ENCODE results near the gene IL1B. TPM values are rescaled to one million over a fixed set of nuclear protein-coding genes. Genes with fewer than 3 reads are reported as not detected.
A peak's percentile ranks its signal among the peaks of the same experiment; 100 is the strongest.

IL1B gene
- total and polyA plus RNA-seq, 2 experiments from 2014 or later: 0.86 to 2.2 TPM

DNA sequence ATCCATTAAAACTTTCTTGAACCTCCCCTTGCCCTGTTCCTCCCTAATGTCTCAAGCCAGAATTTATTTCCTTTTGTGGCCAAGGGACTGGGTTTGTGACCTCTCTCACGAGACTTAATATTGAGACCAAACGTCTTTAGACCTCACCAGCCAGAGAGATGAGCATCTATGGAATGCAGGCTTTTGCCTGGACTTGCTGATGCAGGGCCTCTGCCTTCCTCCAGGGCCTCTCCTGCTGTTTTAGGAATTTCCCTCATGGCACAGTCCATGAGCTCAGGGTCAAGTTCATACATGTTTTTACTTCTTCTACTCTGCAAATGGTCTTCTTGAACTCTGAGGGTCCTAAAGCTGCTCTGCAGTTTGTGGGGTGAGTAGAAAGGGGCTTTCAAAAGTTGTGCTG is 22.3 kb downstream of the IL1B start:
- peak; percentile 52 for DNase-seq
- TF ChIP-seq EZH2phosphoT487 (IDR thresholded peaks at IDR 0.05; ENCODE audit: insufficient read depth, low read depth): no peak
- no peak for TF ChIP-seq EZH2 (IDR thresholded peaks at IDR 0.05; ENCODE audit: insufficient read depth, poor library complexity, severe bottlenecking)
- H3K4me3 ChIP-seq: no peak overlapping the region
- no peaks in the 10 kb centered on the region for H4K20me1 ChIP-seq (ENCODE audit: insufficient read depth)
- in situ Hi-C loops (cut with MboI): no loop called here
- no peaks in the 10 kb centered on the region for H3K9me3 ChIP-seq (ENCODE audit: low read depth)
- WGBS, 2 experiments (ENCODE audit: low coverage in 1 of 2, low lambda C conversion rate in 2 of 2, missing lambda C conversion rate in 2 of 2): 45 to 53% methylated on average over 2 of the region's 2 CpGs
- H3K27me3 ChIP-seq (replicated peaks; ENCODE audit: insufficient read depth): no peaks in the 10 kb centered on the region
- peaks cover 11% of the 10 kb centered on the region for H3F3A ChIP-seq (ENCODE audit: insufficient read depth)
- peak overlapping the region; percentile 44 for H2AFZ ChIP-seq
- no peak overlapping the region for H3K4me2 ChIP-seq (ENCODE audit: unreplicated experiment)
- no peaks in the 10 kb centered on the region for H3K79me2 ChIP-seq (ENCODE audit: insufficient read depth)
- H3K4me1 ChIP-seq (ENCODE audit: insufficient read depth): peaks cover 19% of the 10 kb centered on the region
- H3K36me3 ChIP-seq (ENCODE audit: low read depth): no peaks in the 10 kb centered on the region
- no peaks in the 10 kb centered on the region for H3K9me2 ChIP-seq (ENCODE audit: insufficient read depth)
- H3K9ac ChIP-seq: no peak overlapping the region
- H3K27ac ChIP-seq: no peak overlapping the region

DNA sequence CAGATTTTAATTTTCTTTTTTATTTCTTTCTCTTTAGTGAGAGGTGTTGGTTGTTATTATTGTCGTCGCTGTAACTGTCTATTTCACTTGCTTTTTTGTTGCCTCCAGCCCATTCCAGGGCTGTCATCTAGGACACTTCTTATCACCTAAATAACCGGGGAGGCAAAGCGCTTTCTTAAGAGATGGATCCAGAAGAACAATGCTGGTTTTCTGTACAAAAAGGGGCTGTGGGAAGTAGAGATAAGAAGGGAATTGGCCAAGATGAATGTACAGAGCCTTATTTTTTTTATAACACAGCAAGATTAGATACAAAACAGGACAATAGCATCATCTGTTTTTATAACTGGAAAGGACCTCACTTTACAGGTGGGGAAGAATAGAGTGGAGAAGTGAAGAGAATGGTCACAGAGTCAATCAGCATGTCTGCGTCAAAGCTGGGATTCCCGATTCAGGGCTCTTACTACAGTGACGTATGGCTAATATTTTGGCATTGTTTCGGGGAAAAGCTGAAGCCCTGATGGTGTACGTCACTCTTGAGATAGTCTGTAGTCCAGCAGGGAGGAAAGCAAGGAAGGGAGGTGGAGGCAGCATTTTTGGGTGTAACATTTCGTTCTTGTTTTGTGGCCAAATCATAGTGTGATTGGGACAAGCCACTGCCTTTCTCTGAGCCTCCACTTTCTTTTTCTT is 23.2 kb downstream of the IL1B start:
- no peak overlapping the region for H2AFZ ChIP-seq
- H3K27ac ChIP-seq: no peak overlapping the region
- no peaks in the 10 kb centered on the region for H3K27me3 ChIP-seq (replicated peaks; ENCODE audit: insufficient read depth)
- H4K20me1 ChIP-seq (ENCODE audit: insufficient read depth): no peaks in the 10 kb centered on the region
- no peaks in the 10 kb centered on the region for H3K9me2 ChIP-seq (ENCODE audit: insufficient read depth)
- H3K9ac ChIP-seq: no peak overlapping the region
- H3K4me2 ChIP-seq (ENCODE audit: unreplicated experiment): no peak overlapping the region
- H3K4me1 ChIP-seq (ENCODE audit: insufficient read depth): peaks cover 19% of the 10 kb centered on the region
- TF ChIP-seq EZH2 (IDR thresholded peaks at IDR 0.05; ENCODE audit: insufficient read depth, poor library complexity, severe bottlenecking) (no peak), EZH2phosphoT487 (IDR thresholded peaks at IDR 0.05; ENCODE audit: insufficient read depth, low read depth) (no peak)
- no peaks in the 10 kb centered on the region for H3K9me3 ChIP-seq (ENCODE audit: low read depth)
- in situ Hi-C loops (cut with MboI): no loop called here
- no peaks in the 10 kb centered on the region for H3K36me3 ChIP-seq (ENCODE audit: low read depth)
- H3K4me3 ChIP-seq: no peak overlapping the region
- no peaks in the 10 kb centered on the region for H3K79me2 ChIP-seq (ENCODE audit: insufficient read depth)
- DNase-seq: no peak
- H3F3A ChIP-seq (ENCODE audit: insufficient read depth): peaks cover 11% of the 10 kb centered on the region
- WGBS, 2 experiments (ENCODE audit: low coverage in 1 of 2, low lambda C conversion rate in 2 of 2, missing lambda C conversion rate in 2 of 2): 80 to 81% methylated on average over 10 of the region's 10 CpGs

DNA sequence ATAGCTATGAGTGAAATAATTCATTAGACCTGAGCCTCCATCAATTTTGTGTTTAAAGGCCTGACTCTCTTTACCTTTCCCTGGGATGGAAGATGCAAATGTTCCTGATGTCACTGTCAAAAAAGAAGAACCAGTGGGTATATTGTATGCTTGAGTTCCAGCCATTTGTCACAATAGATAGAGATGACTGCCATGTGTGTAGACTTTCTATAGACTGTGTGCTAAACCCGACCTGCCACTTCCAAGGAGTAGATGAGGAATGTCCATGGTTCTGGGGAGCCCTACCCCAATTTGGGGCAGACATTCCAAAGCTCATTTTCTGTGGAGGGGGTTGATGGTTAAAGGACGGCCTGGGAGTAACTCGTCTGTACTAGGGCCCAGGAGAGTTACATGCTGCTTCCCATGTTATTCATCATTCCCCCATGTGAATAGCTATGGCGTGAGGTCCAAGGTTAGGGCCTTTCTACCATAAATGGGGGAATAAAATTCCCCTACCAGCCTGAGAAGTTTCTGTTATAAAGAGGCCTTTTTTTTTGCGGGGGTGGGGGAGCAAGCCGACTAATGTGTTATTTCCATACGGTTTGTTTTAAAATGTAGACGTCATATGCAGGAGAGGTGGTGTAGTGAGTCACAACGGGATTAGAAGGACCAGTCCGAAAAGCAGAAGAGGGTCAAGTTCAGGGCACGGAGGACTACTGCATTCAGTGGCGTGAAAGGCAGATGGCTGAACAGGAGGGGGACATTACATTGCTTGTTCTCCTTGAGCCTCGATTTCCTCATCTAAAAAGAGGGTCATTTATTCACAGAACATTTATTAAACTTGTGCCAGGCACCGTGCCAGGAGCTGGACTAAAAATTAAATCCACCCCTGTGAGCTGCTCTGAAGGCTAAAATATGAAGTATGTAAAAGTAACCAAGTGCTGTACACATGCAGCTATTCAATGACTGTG is 24.0 kb downstream of the IL1B start:
- 53 to 55% methylated on average over 14 of the region's 14 CpGs for WGBS, 2 experiments (ENCODE audit: low coverage in 1 of 2, low lambda C conversion rate in 2 of 2, missing lambda C conversion rate in 2 of 2)
- H3K27me3 ChIP-seq (replicated peaks; ENCODE audit: insufficient read depth): no peaks in the 10 kb centered on the region
- no peaks in the 10 kb centered on the region for H3K79me2 ChIP-seq (ENCODE audit: insufficient read depth)
- H3K9ac ChIP-seq: no peak overlapping the region
- peaks cover 11% of the 10 kb centered on the region for H3F3A ChIP-seq (ENCODE audit: insufficient read depth)
- in situ Hi-C loops (cut with MboI): no loop called here
- H3K4me1 ChIP-seq (ENCODE audit: insufficient read depth): peaks cover 19% of the 10 kb centered on the region
- H4K20me1 ChIP-seq (ENCODE audit: insufficient read depth): no peaks in the 10 kb centered on the region
- no peaks in the 10 kb centered on the region for H3K9me2 ChIP-seq (ENCODE audit: insufficient read depth)
- TF ChIP-seq EZH2 (IDR thresholded peaks at IDR 0.05; ENCODE audit: insufficient read depth, poor library complexity, severe bottlenecking) (no peak), EZH2phosphoT487 (IDR thresholded peaks at IDR 0.05; ENCODE audit: insufficient read depth, low read depth) (no peak; the same call in 1 of the 2 replicates)
- H2AFZ ChIP-seq: peak overlapping the region; percentile 83
- no peak overlapping the region for H3K4me2 ChIP-seq (ENCODE audit: unreplicated experiment)
- no peaks in the 10 kb centered on the region for H3K36me3 ChIP-seq (ENCODE audit: low read depth)
- peak overlapping the region; percentile 44 for H3K27ac ChIP-seq
- DNase-seq: peak; percentile 39
- H3K9me3 ChIP-seq (ENCODE audit: low read depth): no peaks in the 10 kb centered on the region
- H3K4me3 ChIP-seq: no peak overlapping the region

DNA sequence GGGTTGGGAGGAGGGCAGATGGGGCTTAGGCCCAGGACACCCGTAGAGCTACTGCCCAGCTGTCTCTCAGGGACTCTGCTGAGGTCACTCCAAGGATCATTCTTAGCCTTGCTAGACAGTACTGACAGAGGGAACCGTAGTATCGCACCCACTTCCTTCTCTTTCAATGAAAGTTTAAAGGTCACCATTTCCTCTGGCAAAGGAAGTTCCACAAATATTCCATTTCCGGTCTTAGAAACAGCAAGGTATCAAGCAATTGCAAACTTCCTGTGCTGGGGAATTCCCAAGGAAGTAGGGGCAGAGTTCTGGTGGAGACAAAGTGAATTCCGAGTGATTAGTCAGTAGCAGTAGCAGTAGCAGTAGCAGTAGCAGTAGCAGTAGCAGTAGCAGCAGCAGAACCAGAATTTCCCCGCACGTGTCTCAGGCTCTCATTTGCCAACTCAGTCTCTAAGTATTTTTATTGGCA is 24.7 kb downstream of the IL1B start:
- Histone ChIP-seq H3K4me1 (ENCODE audit: insufficient read depth) (peaks cover 19% of the 10 kb centered on the region), H3K4me3 (no peak overlapping the region), H3K9me3 (ENCODE audit: low read depth) (no peaks in the 10 kb centered on the region), H3K36me3 (ENCODE audit: low read depth) (no peaks in the 10 kb centered on the region), H3K27me3 (replicated peaks; ENCODE audit: insufficient read depth) (no peaks in the 10 kb centered on the region), H3K9me2 (ENCODE audit: insufficient read depth) (no peaks in the 10 kb centered on the region), H3K4me2 (ENCODE audit: unreplicated experiment) (peak overlapping the region; percentile 30), H3K79me2 (ENCODE audit: insufficient read depth) (no peaks in the 10 kb centered on the region), H3F3A (ENCODE audit: insufficient read depth) (peaks cover 11% of the 10 kb centered on the region), H2AFZ (peak overlapping the region; percentile 83), H3K27ac (peak overlapping the region; percentile 44), H3K9ac (no peak overlapping the region), H4K20me1 (ENCODE audit: insufficient read depth) (no peaks in the 10 kb centered on the region)
- DNase-seq: peak; percentile 74
- no peak for TF ChIP-seq EZH2 (IDR thresholded peaks at IDR 0.05; ENCODE audit: insufficient read depth, poor library complexity, severe bottlenecking)
- TF ChIP-seq EZH2phosphoT487 (IDR thresholded peaks at IDR 0.05; ENCODE audit: insufficient read depth, low read depth): peak; percentile 95
- 25 to 32% methylated on average over 7 of the region's 7 CpGs for WGBS, 2 experiments (ENCODE audit: low coverage in 1 of 2, low lambda C conversion rate in 2 of 2, missing lambda C conversion rate in 2 of 2)
- in situ Hi-C loops (cut with MboI): no loop called here

All from GM23248 (cell line).